Activated naive CD8-positive, alpha-beta T cell treated with anti-CD3 and anti-CD28 coated beads, Interleukin-2, amount 50 U/mL, for 16 hours (primary cell): ENCODE results near the gene CD47.

Experiments used
- DNase-seq: peaks from one replicate; pipeline ENCODE4 v3.0.0-alpha.2; 2020; ENCODE audit warnings: low read depth, low spot score

CD47 gene

GRCh38 chr3:108091498-108092250 is 843 bp upstream of the CD47 start:
- DNase-seq, result no peak

GRCh38 chr3:108090049-108090700 is 656 bp downstream of the CD47 start:
- DNase-seq, result peak; percentile 18

GRCh38 chr3:108089579-108089978 is 1.3 kb downstream of the CD47 start:
- no peak for DNase-seq

GRCh38 chr3:108088697-108089096 is 2.1 kb downstream of the CD47 start:
- DNase-seq, result no peak

GRCh38 chr3:108088146-108088545 is 2.7 kb downstream of the CD47 start:
- DNase-seq, result no peak

GRCh38 chr3:108086653-108087052 is 4.2 kb downstream of the CD47 start:
- DNase-seq, result no peak

- DNase-seq, result no peak
Measured at GRCh38 chr3:108085810-108086350, 5.0 kb downstream of the CD47 start.

- DNase-seq, result no peak
Measured at GRCh38 chr3:108085370-108085769, 5.5 kb downstream of the CD47 start.

GRCh38 chr3:108079877-108080276 is 11.0 kb downstream of the CD47 start:
- DNase-seq, result no peak

GRCh38 chr3:108079043-108079442 is 11.8 kb downstream of the CD47 start:
- no peak for DNase-seq

GRCh38 chr3:108076564-108076963 is 14.3 kb downstream of the CD47 start:
- DNase-seq, result no peak

GRCh38 chr3:108073764-108074431 is 16.9 kb downstream of the CD47 start:
- no peak for DNase-seq

GRCh38 chr3:108071368-108071767 is 19.5 kb downstream of the CD47 start:
- no peak for DNase-seq

GRCh38 chr3:108070356-108070755 is 20.5 kb downstream of the CD47 start:
- no peak for DNase-seq

- no peak for DNase-seq
Measured at GRCh38 chr3:108067768-108068167, 23.1 kb downstream of the CD47 start.

GRCh38 chr3:108065096-108065495 is 25.7 kb downstream of the CD47 start:
- no peak for DNase-seq

GRCh38 chr3:108064293-108064887 is 26.4 kb downstream of the CD47 start:
- no peak for DNase-seq

GRCh38 chr3:108062051-108062450 is 28.8 kb downstream of the CD47 start:
- no peak for DNase-seq

- no peak for DNase-seq
Measured at GRCh38 chr3:108060331-108060730, 30.5 kb downstream of the CD47 start.

GRCh38 chr3:108055931-108056330 is 34.9 kb downstream of the CD47 start:
- no peak for DNase-seq

GRCh38 chr3:108054935-108055334 is 35.9 kb downstream of the CD47 start:
- DNase-seq, result no peak

GRCh38 chr3:108053483-108053882 is 37.3 kb downstream of the CD47 start:
- DNase-seq, result no peak
